ENCODE data around the gene STK17A. TPM values are rescaled to one million over a fixed set of nuclear protein-coding genes. Genes with fewer than 3 reads are reported as not detected.

STK17A gene
- total and polyA plus RNA-seq, 2 of the 8 experiments (the other 6 are each of a cell fraction or from before 2014, with no cell fraction given) = 2.2 to 12.2 TPM

DNA sequence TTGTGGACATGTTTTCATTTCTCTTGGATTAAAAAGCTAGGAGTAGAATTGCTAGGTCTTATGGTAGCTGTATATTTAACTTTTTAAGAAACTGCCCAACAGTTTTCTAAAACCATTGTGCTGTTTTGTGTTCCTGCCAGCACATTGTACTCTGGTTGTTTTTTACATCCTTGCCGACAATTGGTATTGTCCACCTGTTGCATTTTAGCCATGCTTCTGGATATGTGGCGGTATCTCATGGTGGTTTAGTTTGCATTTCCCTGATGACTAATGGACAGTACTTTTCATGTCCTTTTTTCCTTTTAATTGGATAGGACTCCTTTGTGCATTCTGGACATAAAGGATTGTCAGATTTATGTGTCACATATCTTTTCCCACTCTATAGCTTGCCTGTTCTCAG lies 45.5 kb downstream of the STK17A start:
- Histone ChIP-seq H2AK5ac (ENCODE audit: low read depth, low read length) (no peak overlapping the region), H3K4me3 (ENCODE audit: extremely low read depth in 1 of 4, insufficient read depth in 2 of 4, low read depth in 3 of 4, low read length in 4 of 4) (no peak overlapping the region), H2AFZ (ENCODE audit: low read length) (no peak overlapping the region), H2BK15ac (ENCODE audit: low read length) (no peak overlapping the region), H2BK120ac (replicated peaks; ENCODE audit: low read depth, low read length) (no peak overlapping the region), H3K56ac (replicated peaks; ENCODE audit: insufficient read length, low read depth, low read length) (no peak overlapping the region), H2BK12ac (ENCODE audit: low read depth, low read length) (no peak overlapping the region), H3K23me2 (ENCODE audit: low read depth, low read length) (no peaks in the 10 kb centered on the region), H4K20me1 (replicated peaks in 1 of 2; ENCODE audit: control insufficient read depth in 1 of 2, insufficient read depth in 2 of 2, low read length in 2 of 2) (peaks cover 0 to 1% of the 10 kb centered on the region in 2 experiments), H2BK20ac (ENCODE audit: low read length) (no peak overlapping the region), H3K9ac (replicated peaks in 1 of 4; ENCODE audit: extremely low read depth in 1 of 4, low read depth in 3 of 4, low read length in 3 of 4) (no peak overlapping the region), H4K8ac (ENCODE audit: extremely low read depth, insufficient read depth, low read length) (no peak overlapping the region), H3K4me1 (replicated peaks in 1 of 4; ENCODE audit: control insufficient read depth in 3 of 4, insufficient read depth in 4 of 4, low read length in 3 of 4) (peaks cover 0 to 2% (median 0%) of the 10 kb centered on the region in 4 experiments; a peak in 1 of 7 replicates), H3K14ac (ENCODE audit: insufficient read length) (no peak overlapping the region), H3K4ac (replicated peaks; ENCODE audit: insufficient read length, low read depth, low read length) (no peak overlapping the region), H3K79me1 (ENCODE audit: low read depth, low read length) (no peaks in the 10 kb centered on the region), H3K18ac (ENCODE audit: extremely low read depth, low read length) (no peak overlapping the region), H3K23ac (ENCODE audit: insufficient read length) (no peak overlapping the region), H2BK5ac (ENCODE audit: low read depth, low read length) (no peak overlapping the region), H3K9me3 (ENCODE audit: insufficient read depth in 2 of 2, low read depth in 1 of 2, low read length in 1 of 2) (no peaks in the 10 kb centered on the region), H3K36me3 (ENCODE audit: control insufficient read depth in 2 of 4, insufficient read depth in 4 of 4, low read length in 3 of 4) (peaks cover 0 to 28% (median 16%) of the 10 kb centered on the region in 4 experiments; a peak in 6 of 8 replicates), H4K91ac (replicated peaks; ENCODE audit: insufficient read length, low read length) (no peak overlapping the region), H3K27me3 (replicated peaks in 1 of 4; ENCODE audit: control insufficient read depth in 3 of 4, extremely low read depth in 1 of 4, insufficient read depth in 3 of 4, low read length in 3 of 4) (no peaks in the 10 kb centered on the region), H3K79me2 (ENCODE audit: control insufficient read depth in 1 of 2, insufficient read depth in 2 of 2, low read length in 2 of 2) (no peaks in the 10 kb centered on the region), H3K27ac (ENCODE audit: low read depth, low read length) (no peak overlapping the region), H4K5ac (ENCODE audit: insufficient read length, low read depth, low read length) (no peak overlapping the region), H3K4me2 (ENCODE audit: insufficient read depth in 1 of 2, low read depth in 2 of 2, low read length in 2 of 2) (no peak overlapping the region)
- DNase-seq (ENCODE audit: low read depth in 1 of 2, low spot score in 2 of 2) = no peak
- FAIRE-seq = no peak
- WGBS, 2 experiments (ENCODE audit: extremely low coverage in 1 of 2, insufficient coverage in 1 of 2, insufficient read length in 1 of 2, insufficient replicate concordance in 2 of 2, low coverage in 1 of 2, low lambda C conversion rate in 2 of 2, missing lambda C conversion rate in 1 of 2) = 96% methylated on average over 2 of the region's 2 CpGs; no CpG with 5 or more reads in 1 of the 2 experiments
- POLR2A ChIA-PET (ENCODE audit: partially characterized antibody) = interaction anchor here (0.7 to 1.2 kb wide), 2 partner anchors 10 to 13 kb away, joined by 3 read pairs; no protein-coding TSS in a partner anchor
- TF ChIP-seq TCF12 (IDR thresholded peaks at IDR 0.05; ENCODE audit: low read depth, low read length) = no peak
- CTCF ChIA-PET (ENCODE audit: partially characterized antibody) = interaction anchor here (1.0 to 1.4 kb wide), 3 partner anchors 12 to 682 kb away, joined by 3 to 6 read pairs (median 4); no protein-coding TSS in a partner anchor
